Heart right ventricle (tissue), 16 donors: ENCODE data around the gene SART3. TPM values are rescaled to one million over a fixed set of nuclear protein-coding genes. Genes with fewer than 3 reads are reported as not detected.
"Not testable (repeated sequence)": the region's sequence is repeated elsewhere in the genome, so short reads cannot be mapped to it uniquely, and the experiment has no call there.

ENCODE experiments used
- ATAC-seq, 8 donors: fragments of 200-7000 bp; cut with Tn5 transposase; one replicate each; pipeline ENCODE4 v1.9.1; 2020; ENCODE audit warnings: mild to moderate bottlenecking in 8 of 8, moderate library complexity in 8 of 8, moderate number of reproducible peaks in 1 of 8
- DNase-seq, 2 donors: peaks; one replicate each; pipeline ENCODE4 v3.0.0-alpha.2; 2020
- H3K27ac ChIP-seq, 10 donors: fragments of 200-600 bp; sonication (generic) in 2 of 10; one replicate each; pipeline versions ENCODE4 v1.5.0 to v1.8.0; 2020 to 2022; ENCODE audit warnings: mild to moderate bottlenecking in 3 of 10
- H3K27me3 ChIP-seq, 7 donors: fragments of 200-600 bp; one replicate each; pipeline ENCODE4 v1.8.0; 2021 to 2022; ENCODE audit warnings: mild to moderate bottlenecking in 2 of 7
- H3K36me3 ChIP-seq, 9 donors: fragments of 200-600 bp; sonication (generic) in 1 of 9; one replicate each; pipeline versions ENCODE4 v1.5.0 to v1.8.0; 2020 to 2022; ENCODE audit warnings: mild to moderate bottlenecking in 2 of 9
- H3K4me1 ChIP-seq, 9 donors: fragments of 200-600 bp; sonication (generic) in 1 of 9; one replicate each; pipeline versions ENCODE4 v1.5.0 to v1.8.0; 2020 to 2022; ENCODE audit warnings: mild to moderate bottlenecking in 4 of 9
- H3K4me3 ChIP-seq, 10 donors: fragments of 200-600 bp; sonication (generic) in 2 of 10; one replicate each; pipeline versions ENCODE4 v1.5.0 to v1.8.0; 2020 to 2022; ENCODE audit warnings: mild to moderate bottlenecking in 7 of 10, moderate library complexity in 2 of 10
- H3K9me3 ChIP-seq, 11 donors: fragments of 200-600 bp in 10 of 11; sonication (generic) in 2 of 11; one replicate each; pipeline versions ENCODE4 v1.5.0 to v1.8.0; 2013 to 2022; ENCODE audit warnings: mild to moderate bottlenecking in 2 of 11, control low read depth in 1 of 11, moderate library complexity in 1 of 11
- WGBS, 2 donors: extraction: QIAGEN DNeasy Blood & Tissue Kit; methylation state at CpG; one replicate each; pipeline ENCODE4 v1.1.7; 2013; ENCODE audit warnings: inconsistent platforms in 1 of 2; 5-methylcytosine and 5-hydroxymethylcytosine counted together
- intact Hi-C, 10 donors: fragments of 100-400 bp; cut with DNase I; formaldehyde crosslinking; loops; one replicate each; pipeline versions ENCODE4 v1.11.1 to v1.14.2; 2022
- polyA plus RNA-seq, 2 donors: library from polyadenylated mRNA; stranded (reverse); fragments of 200-250 nt; gene quantifications; one replicate each; pipeline ENCODE4 v1.2.3, GENCODE V29; 2013
- total RNA-seq, 10 donors: library from RNA; stranded (reverse); fragmentation: NEBNext Ultra II Directional in 3 of 10; extraction: Animal tissue kit (Norgen Biotek cat#: 25700) in 3 of 10; gene quantifications; one replicate each; pipeline versions ENCODE4 v1.2.1 to v1.2.4, GENCODE V29; 2021 to 2023
- TF ChIP-seq, protein P1 (sequence below), 9 donors: fragments of 200-600 bp; sonication (generic) in 2 of 9; IDR thresholded peaks; one replicate each; pipeline versions ENCODE4 v1.5.0 to v1.8.0; 2021 to 2022; ENCODE audit warnings: antibody characterized with exemption in 9 of 9, mild to moderate bottlenecking in 5 of 9, moderate library complexity in 1 of 9
- donor health status: Arrhythmogenic right ventricular cardiomyopathy.
- donor health status: ischemic (EF 13 %, LVEDD 7.1; RV severe dilation, severe dysfunction).
- donor health status: healthy with polysubstance abuse.
- donor health status: DM: no; HTN: yes; CAD: no.
- donor health status: DM: no; HTN: no; CAD: no.
- donor health status: ischemic (EF 25% LVEDD 6.9; RV normal size, moderate dysfunction).
- donor health status: ischemic (EF 25% LVEDD 5.7; RV mildly dilated, moderate dysfunction).
- donor health status: healthy.
- donor health status: DM: yes; HTN: yes; CAD: no.
- donor health status: Ischemic cardiomyopathy.
- donor health status: ischemic (EF 35%, LVEDD 5.7; RV mildly dilated, moderate dysfunction).
- donor health status: nonischemic (EF 11% LVEDD 7.7; RV severe dilation, severe dysfunction).
- donor health status: DM: yes; HTN: yes; CAD: no.
- donor health status: PGD.
- donor health status: ischemic (EF 29% LVEDD 5.4; RV normal size, mild dysfunction).
- donor health status: nonischemic (EF 23%, LVEDD 6.1; RV moderate dilation, normal function).

SART3 gene
- total and polyA plus RNA-seq, 12 donors = 13.5 to 38.0 (median 24.4) TPM

DNA sequence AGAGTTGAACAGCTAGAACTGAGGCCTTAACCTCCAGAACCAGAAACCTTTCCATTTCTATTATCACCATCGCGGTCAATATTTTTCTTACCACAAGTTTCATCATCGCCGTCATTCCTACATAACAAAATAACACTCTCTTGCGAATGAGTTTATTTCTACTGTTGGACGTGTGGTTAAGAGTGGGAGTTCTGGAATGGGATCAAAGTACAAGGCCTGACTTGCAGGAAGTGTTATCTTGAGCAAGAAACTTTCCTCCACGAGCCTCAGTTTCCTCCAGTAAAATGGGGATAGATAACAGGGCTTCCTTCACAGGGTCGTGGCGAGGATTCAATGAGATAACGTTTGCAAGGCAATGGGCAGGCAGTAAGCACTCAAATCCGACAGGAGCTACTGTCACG lies 652 bp downstream of the SART3 start:
- Histone ChIP-seq H3K27me3 (no peaks in the 10 kb centered on the region), H3K4me3 (peak overlapping the region; percentile 57 to 99 (median 88)), H3K4me1 (peaks cover 5 to 81% (median 72%) of the 10 kb centered on the region in 9 donors), H3K9me3 (no peaks in the 10 kb centered on the region), H3K36me3 (peaks cover 0 to 41% (median 14%) of the 10 kb centered on the region in 9 donors), H3K27ac (peak overlapping the region in 9 of 10 donors; percentile 78 to 97 (median 91))
- TF ChIP-seq, protein P1, sequence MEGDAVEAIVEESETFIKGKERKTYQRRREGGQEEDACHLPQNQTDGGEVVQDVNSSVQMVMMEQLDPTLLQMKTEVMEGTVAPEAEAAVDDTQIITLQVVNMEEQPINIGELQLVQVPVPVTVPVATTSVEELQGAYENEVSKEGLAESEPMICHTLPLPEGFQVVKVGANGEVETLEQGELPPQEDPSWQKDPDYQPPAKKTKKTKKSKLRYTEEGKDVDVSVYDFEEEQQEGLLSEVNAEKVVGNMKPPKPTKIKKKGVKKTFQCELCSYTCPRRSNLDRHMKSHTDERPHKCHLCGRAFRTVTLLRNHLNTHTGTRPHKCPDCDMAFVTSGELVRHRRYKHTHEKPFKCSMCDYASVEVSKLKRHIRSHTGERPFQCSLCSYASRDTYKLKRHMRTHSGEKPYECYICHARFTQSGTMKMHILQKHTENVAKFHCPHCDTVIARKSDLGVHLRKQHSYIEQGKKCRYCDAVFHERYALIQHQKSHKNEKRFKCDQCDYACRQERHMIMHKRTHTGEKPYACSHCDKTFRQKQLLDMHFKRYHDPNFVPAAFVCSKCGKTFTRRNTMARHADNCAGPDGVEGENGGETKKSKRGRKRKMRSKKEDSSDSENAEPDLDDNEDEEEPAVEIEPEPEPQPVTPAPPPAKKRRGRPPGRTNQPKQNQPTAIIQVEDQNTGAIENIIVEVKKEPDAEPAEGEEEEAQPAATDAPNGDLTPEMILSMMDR (IDR thresholded peaks at IDR 0.05) = no peak
- no peak for ATAC-seq
- DNase-seq = no peak
- intact Hi-C loops = loop anchor here in 9 of 10 donors (5.0 to 10.0 kb wide), 9 partner anchors 172 to 534 kb away; partner anchors contain the start of genes ALKBH2 (in 5 of the 9), SSH1 (in 4 of the 9), CORO1C (in 2 of the 9) and UNG (in 1 of the 9)
- WGBS, 2 donors = 1 to 2% methylated on average over 12 of the region's 12 CpGs

DNA sequence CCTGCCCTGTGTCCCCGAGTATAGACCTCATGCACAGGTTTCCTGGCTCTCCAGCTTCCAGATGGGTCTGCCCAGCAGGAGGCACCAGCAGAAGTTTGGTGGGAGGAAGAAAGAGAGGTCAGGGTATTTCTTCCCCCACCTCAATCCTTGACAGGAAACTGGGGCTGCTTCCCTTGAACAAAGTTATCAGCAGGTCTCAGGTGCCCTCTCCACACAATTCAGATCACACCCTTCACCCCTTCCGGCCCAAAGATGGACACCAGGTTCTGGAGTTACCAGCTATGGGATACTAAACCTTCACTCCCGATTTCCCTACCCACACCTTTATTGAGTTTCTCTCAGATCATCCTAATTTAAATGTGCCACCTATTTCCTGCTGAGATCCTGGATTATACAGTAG lies 1.2 kb downstream of the SART3 start:
- Histone ChIP-seq H3K4me3 (peak overlapping the region in 9 of 10 donors; percentile 57 to 99 (median 89)), H3K36me3 (peaks cover 0 to 38% (median 8%) of the 10 kb centered on the region in 9 donors), H3K9me3 (no peaks in the 10 kb centered on the region), H3K27me3 (no peaks in the 10 kb centered on the region), H3K27ac (no peak overlapping the region), H3K4me1 (peaks cover 5 to 81% (median 72%) of the 10 kb centered on the region in 9 donors)
- TF ChIP-seq, protein P1 (IDR thresholded peaks at IDR 0.05) = no peak
- no peak for ATAC-seq
- intact Hi-C loops = loop anchor here in 9 of 10 donors (5.0 to 10.0 kb wide), 9 partner anchors 173 to 535 kb away; partner anchors contain the start of genes ALKBH2 (in 5 of the 9), SSH1 (in 4 of the 9), CORO1C (in 2 of the 9) and UNG (in 1 of the 9)
- WGBS, 2 donors = 48 to 60% methylated on average over 3 of the region's 3 CpGs
- DNase-seq = no peak

DNA sequence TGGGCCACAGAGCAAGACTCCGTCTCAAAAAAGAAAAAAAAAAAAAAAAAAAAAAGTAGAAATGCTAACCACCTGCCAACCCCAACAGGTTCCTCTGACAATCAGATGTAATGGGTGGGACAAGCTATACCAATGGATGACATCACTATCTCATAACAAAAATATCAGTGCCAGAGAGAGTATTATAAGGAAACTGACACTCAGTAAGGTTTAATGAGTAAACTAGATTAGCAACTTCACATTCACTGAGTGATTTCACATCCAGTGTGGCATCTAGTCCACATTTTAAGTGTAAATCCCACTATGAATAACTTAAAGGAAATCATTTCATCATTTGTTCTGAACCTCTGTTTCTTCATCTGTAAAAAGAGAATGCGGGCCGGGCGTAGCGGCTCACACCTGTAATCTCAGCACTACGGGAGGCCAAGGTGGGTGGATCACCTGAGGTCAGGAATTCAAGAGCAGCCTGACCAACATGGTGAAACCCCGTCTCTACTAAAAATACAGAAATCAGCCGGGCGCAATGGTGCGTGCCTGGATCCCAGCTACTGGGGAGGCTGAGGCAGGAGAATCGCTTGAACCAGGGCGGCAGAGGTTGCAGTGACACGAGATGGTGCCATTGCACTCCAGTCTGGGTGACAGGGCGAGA lies 1.8 kb downstream of the SART3 start:
- no peak overlapping the region for H3K27ac ChIP-seq
- peaks cover 5 to 80% (median 69%) of the 10 kb centered on the region in 9 donors for H3K4me1 ChIP-seq
- peaks cover 0 to 32% (median 2%) of the 10 kb centered on the region in 9 donors for H3K36me3 ChIP-seq
- TF ChIP-seq, protein P1 (IDR thresholded peaks at IDR 0.05) = no peak
- WGBS, 2 donors = 84 to 89% methylated on average over 12 to 14 of the region's 14 CpGs
- intact Hi-C loops = no loop called here
- H3K27me3 ChIP-seq = no peaks in the 10 kb centered on the region
- ATAC-seq (no peak), DNase-seq (no peak)
- H3K9me3 ChIP-seq = no peaks in the 10 kb centered on the region
- peak overlapping the region in 5 of 10 donors; percentile 81 to 99 (median 92) for H3K4me3 ChIP-seq

DNA sequence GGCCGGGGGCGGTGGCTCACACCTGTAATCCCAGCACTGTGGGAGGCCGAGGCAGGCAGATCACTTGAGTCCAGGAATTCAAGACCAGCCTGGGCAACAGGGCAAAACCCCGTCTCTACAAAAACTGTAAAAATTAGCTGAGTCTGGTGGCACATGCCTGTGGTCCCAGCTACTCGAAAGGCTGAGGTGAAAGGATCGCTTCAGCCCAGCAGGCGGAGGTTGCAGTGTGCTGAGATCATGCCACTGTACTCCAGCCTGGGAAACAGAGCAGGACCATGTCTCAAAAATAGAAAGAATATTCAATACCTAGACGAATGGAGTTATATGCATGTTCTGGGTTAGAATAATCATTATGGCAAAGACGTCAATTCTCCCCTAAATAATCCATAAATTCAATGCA lies 5.6 kb downstream of the SART3 start:
- H3K27ac ChIP-seq, H3K27me3 ChIP-seq, ATAC-seq, intact Hi-C loops, DNase-seq, H3K4me3 ChIP-seq, H3K9me3 ChIP-seq: not testable (repeated sequence)
- peaks cover 0 to 33% (median 0%) of the 10 kb centered on the region in 9 donors for H3K36me3 ChIP-seq
- H3K4me1 ChIP-seq = peaks cover 5 to 93% (median 58%) of the 10 kb centered on the region in 9 donors
- 86 to 87% methylated on average over 9 of the region's 9 CpGs for WGBS, 2 donors

DNA sequence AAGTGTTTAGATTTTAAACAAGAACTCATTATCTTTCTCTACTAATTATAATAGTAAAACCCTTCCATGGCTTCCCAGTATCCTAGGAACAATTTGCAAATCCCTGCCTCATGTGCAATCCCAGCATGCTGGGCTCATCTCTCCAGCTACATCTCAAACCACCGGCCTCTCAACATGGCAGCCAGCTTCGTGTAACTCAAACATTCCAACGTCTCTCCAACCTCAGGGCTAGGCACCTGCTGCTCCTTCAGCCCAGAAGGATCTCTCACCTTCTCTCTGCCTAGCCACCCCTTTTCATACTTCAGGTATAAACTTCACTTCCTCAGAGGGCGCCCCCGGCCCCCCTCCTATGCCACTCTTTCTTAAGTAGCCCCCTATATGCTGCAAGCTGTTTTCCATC lies 7.2 kb downstream of the SART3 start:
- Histone ChIP-seq H3K4me3 (no peak overlapping the region), H3K9me3 (no peaks in the 10 kb centered on the region), H3K27ac (no peak overlapping the region), H3K4me1 (peaks cover 0 to 78% (median 42%) of the 10 kb centered on the region in 9 donors), H3K27me3 (no peaks in the 10 kb centered on the region), H3K36me3 (peaks cover 0 to 36% (median 1%) of the 10 kb centered on the region in 9 donors)
- DNase-seq = no peak
- no peak for ATAC-seq
- intact Hi-C loops = no loop called here
- TF ChIP-seq, protein P1 (IDR thresholded peaks at IDR 0.05) = no peak
- WGBS, 2 donors = 90 to 93% methylated on average over 5 of the region's 5 CpGs
